ENCODE results near the gene ABRAXAS1. TPM values are rescaled to one million over a fixed set of nuclear protein-coding genes. Genes with fewer than 3 reads are reported as not detected.

ABRAXAS1 gene
- total and polyA plus RNA-seq, 2 of the 4 experiments (the other 2 are of a cell fraction), result 4.1 to 8.4 TPM

- Histone ChIP-seq H3K27me3 (ENCODE audit: control insufficient read depth, insufficient read depth, low read length) (no peaks in the 10 kb centered on the region), H2BK15ac (ENCODE audit: low read depth, low read length) (no peak overlapping the region), H3K79me1 (ENCODE audit: low read depth in 1 of 2, low read length in 2 of 2) (no peaks in the 10 kb centered on the region), H3K9me3 (ENCODE audit: control insufficient read depth, insufficient read depth, low read length) (no peaks in the 10 kb centered on the region), H4K20me1 (ENCODE audit: insufficient read depth, low read length) (no peaks in the 10 kb centered on the region), H3K9ac (ENCODE audit: low read depth, low read length) (no peak overlapping the region), H3K4me1 (ENCODE audit: control insufficient read depth, insufficient read depth, low read length) (no peaks in the 10 kb centered on the region), H3K27ac (ENCODE audit: insufficient read depth, low read length) (no peak overlapping the region), H4K8ac (ENCODE audit: low read depth in 2 of 2, low read length in 2 of 2) (no peak overlapping the region), H3K9me1 (ENCODE audit: insufficient read depth, low read length) (no peaks in the 10 kb centered on the region), H3K18ac (ENCODE audit: low read depth, low read length) (no peak overlapping the region), H4K91ac (ENCODE audit: insufficient read depth, low read depth, low read length) (no peak overlapping the region), H2BK20ac (ENCODE audit: low read depth, low read length) (no peak overlapping the region), H3K14ac (replicated peaks; ENCODE audit: low read depth, low read length) (no peak overlapping the region), H2BK5ac (ENCODE audit: low read depth, low read length, poor library complexity, severe bottlenecking) (no peak overlapping the region), H4K5ac (ENCODE audit: low read depth, low read length) (no peak overlapping the region), H3K4me3 (ENCODE audit: insufficient read depth, low read depth, low read length) (no peak overlapping the region), H3K4ac (ENCODE audit: low read depth, low read length) (no peak overlapping the region), H2AFZ (replicated peaks; ENCODE audit: low read length, poor library complexity) (no peak overlapping the region), H3K36me3 (ENCODE audit: control insufficient read depth, insufficient read depth, low read length) (no peaks in the 10 kb centered on the region), H2BK120ac (ENCODE audit: low read depth, low read length) (no peak overlapping the region), H2AK9ac (replicated peaks; ENCODE audit: low read depth, low read length, poor library complexity) (no peak overlapping the region), H3K56ac (ENCODE audit: extremely low read depth, insufficient read depth, low read length) (no peak overlapping the region), H2AK5ac (ENCODE audit: low read depth, low read length) (no peak overlapping the region), H3K4me2 (ENCODE audit: low read depth, low read length) (peak overlapping the region; percentile 44; the same call in 1 of the 2 replicates), H3K23ac (ENCODE audit: low read depth, low read length) (no peak overlapping the region)
- ChIA-PET CTCF (no interaction called here), POLR2A (ENCODE audit: unreplicated experiment) (no interaction called here)
- intact Hi-C loops (cut with micrococcal nuclease) (loop anchor here (2.0 kb wide), 1 partner anchor 151 kb away; no protein-coding TSS in a partner anchor), in situ Hi-C loops (cut with MboI; ENCODE audit: low sequenced_read_pairs) (no loop called here), dilution Hi-C loops (cut with HindIII; ENCODE audit: low sequenced_read_pairs, unreplicated experiment) (no loop called here)
- no peak for DNase-seq
- no peak for TF ChIP-seq RFX5 (IDR thresholded peaks at IDR 0.05; ENCODE audit: low read depth, low read length)
- TF ChIP-seq FOS (IDR thresholded peaks at IDR 0.05; ENCODE audit: low read depth, low read length), result no peak
- TF ChIP-seq CTCF (conservative IDR thresholded peaks at IDR 0.05; ENCODE audit: low read depth, low read length), result no peak
- no peak for TF ChIP-seq MAZ (IDR thresholded peaks at IDR 0.05; ENCODE audit: borderline replicate concordance, low read depth, low read length)
- TF ChIP-seq CEBPB (IDR thresholded peaks at IDR 0.05; ENCODE audit: low read depth, low read length), result no peak
- no peak for TF ChIP-seq SMC3 (IDR thresholded peaks at IDR 0.05; ENCODE audit: low read depth, low read length)
- no peak for TF ChIP-seq RCOR1 (IDR thresholded peaks at IDR 0.05; ENCODE audit: insufficient replicate concordance, low read length)
- no peak for TF ChIP-seq BHLHE40 (IDR thresholded peaks at IDR 0.05; ENCODE audit: low read depth, low read length)
- no peak for TF ChIP-seq MXI1 (IDR thresholded peaks at IDR 0.05; ENCODE audit: borderline replicate concordance, low read depth, low read length)
- no peak for TF ChIP-seq NFE2L2 (IDR thresholded peaks at IDR 0.05; ENCODE audit: low read depth, low read length)
- no peak for ATAC-seq (ENCODE audit: low read depth)
- WGBS, 2 experiments (ENCODE audit: extremely low coverage in 2 of 2, insufficient read length in 1 of 2), result no CpG with 5 or more reads among the region's 1 CpG
- BruUV-seq (replicated peaks), result no TSS peak
Observed at GRCh38 chr4:83489711-83490326, 4.9 kb upstream of the ABRAXAS1 start.
